Endothelial cell of umbilical vein (primary cell): Measurements from ENCODE around the gene LAG3. TPM values are rescaled to one million over a fixed set of nuclear protein-coding genes. Genes with fewer than 3 reads are reported as not detected.

ENCODE experiments used
- BruUV-seq: library from RNA; stranded (reverse); fragments of 400-500 nt; replicated peaks from 2 replicates; lab custom pipeline; 2021; lab: Mats Ljungman, UMichigan
- CTCF ChIA-PET: fragments of 300-600, 350-600 bp; sonication (Branson Sonifier 250); formaldehyde crosslinking; loops from one replicate; lab custom pipeline; 2021; ENCODE audit warnings: antibody characterized with exemption, inconsistent platforms; lab: Charles Lee
- POLR2A ChIA-PET: fragments of 300-600, 350-600 bp; sonication (Branson Sonifier 250); formaldehyde crosslinking; loops from one replicate; lab custom pipeline; 2021; ENCODE audit warnings: antibody characterized with exemption, inconsistent platforms; lab: Charles Lee
- DNase-seq: peaks from one replicate; pipeline ENCODE4 v3.0.0-alpha.2; 2011; ENCODE audit warnings: low read depth, low spot score
- FAIRE-seq: peaks from 2 replicates; lab custom pipeline; 2011; peaks lifted over from hg19 to GRCh38; lab: Jason Lieb, UNC
- H2AFZ ChIP-seq: 2 replicates; pipeline ENCODE4 v1.6.0; 2012; ENCODE audit warnings: low read depth, low read length, control low read depth, inconsistent platforms
- H3K27ac ChIP-seq: 2 replicates; pipeline ENCODE4 v1.5.1; 2011; ENCODE audit warnings: low read depth, mild to moderate bottlenecking, control low read depth, low read length, moderate library complexity; ENCODE audit not compliant: insufficient read depth
- H3K27me3 ChIP-seq, 2 experiments: 2 replicates each; pipeline versions ENCODE4 v1.6.0 to v1.6.1; 2011; ENCODE audit warnings: low read length in 2 of 2, mixed read lengths in 1 of 2; ENCODE audit not compliant: control insufficient read depth in 2 of 2, insufficient read depth in 2 of 2
- H3K36me3 ChIP-seq, 2 experiments: 2 replicates in 1 of 2; 3 replicates in 1 of 2; pipeline ENCODE4 v1.5.1; 2011; ENCODE audit warnings: low read length in 2 of 2, mild to moderate bottlenecking in 1 of 2, moderate library complexity in 1 of 2; ENCODE audit not compliant: control insufficient read depth in 2 of 2, insufficient read depth in 2 of 2; ENCODE audit errors: extremely low read depth in 1 of 2
- H3K4me1 ChIP-seq: 3 replicates; pipeline ENCODE4 v1.5.1; 2011; ENCODE audit warnings: mild to moderate bottlenecking, low read length; ENCODE audit not compliant: control insufficient read depth, insufficient read depth; ENCODE audit errors: extremely low read depth
- H3K4me2 ChIP-seq: 2 replicates; pipeline ENCODE4 v1.6.1; 2011; ENCODE audit warnings: low read length, control low read depth, mixed read lengths; ENCODE audit not compliant: insufficient read depth
- H3K4me3 ChIP-seq, 3 experiments: fragments of 200-600 bp in 1 of 3; sonication (generic), shearing (Covaris generic) in 1 of 3; replicated peaks in 1 of 3; 2 replicates each; pipeline ENCODE4 v1.5.1; 2011 to 2016; ENCODE audit warnings: control low read depth in 3 of 3, low read length in 3 of 3, mild to moderate bottlenecking in 2 of 3, inconsistent platforms in 1 of 3, low read depth in 1 of 3, moderate library complexity in 1 of 3; ENCODE audit not compliant: insufficient read depth in 1 of 3
- H3K79me2 ChIP-seq: 2 replicates; pipeline ENCODE4 v1.6.0; 2012; ENCODE audit warnings: low read length, inconsistent platforms; ENCODE audit not compliant: control insufficient read depth, insufficient read depth
- H3K9ac ChIP-seq: replicated peaks from 2 replicates; pipeline ENCODE3; 2011; ENCODE audit warnings: low read length, control low read depth; ENCODE audit not compliant: insufficient read depth; ENCODE audit errors: extremely low read depth
- H3K9me1 ChIP-seq: replicated peaks from 3 replicates; pipeline ENCODE4 v1.6.0; 2011; ENCODE audit warnings: mild to moderate bottlenecking, low read length; ENCODE audit not compliant: control insufficient read depth, insufficient read depth; ENCODE audit errors: extremely low read depth
- H3K9me3 ChIP-seq: replicated peaks from 2 replicates; pipeline ENCODE4 v1.5.1; 2012; ENCODE audit warnings: low read length, inconsistent platforms; ENCODE audit not compliant: control insufficient read depth, insufficient read depth
- H4K20me1 ChIP-seq: replicated peaks from 2 replicates; pipeline ENCODE3; 2011; ENCODE audit warnings: mild to moderate bottlenecking, low read length; ENCODE audit not compliant: control insufficient read depth, insufficient read depth; ENCODE audit errors: extremely low read depth
- CTCF ChIP-seq, 2 donors: IDR thresholded peaks; 1 replicate in 1 of 2; 2 replicates in 1 of 2; pipeline ENCODE4 v1.5.1; 2011; ENCODE audit warnings: low read length in 2 of 2, mild to moderate bottlenecking in 2 of 2, moderate library complexity in 2 of 2, control low read depth in 1 of 2, inconsistent platforms in 1 of 2, low read depth in 1 of 2; ENCODE audit not compliant: insufficient read depth in 1 of 2; ENCODE audit errors: extremely low read depth in 1 of 2
- EZH2 ChIP-seq: IDR thresholded peaks from 2 replicates; pipeline ENCODE4 v1.6.1; 2012; ENCODE audit warnings: borderline replicate concordance, low read depth, mild to moderate bottlenecking, moderate library complexity, low read length, inconsistent platforms; ENCODE audit not compliant: severe bottlenecking
- FOS ChIP-seq: IDR thresholded peaks from 2 replicates; pipeline ENCODE4 v1.6.1; 2011; ENCODE audit warnings: mild to moderate bottlenecking, low read length, moderate library complexity, borderline replicate concordance; ENCODE audit not compliant: insufficient read depth
- GATA2 ChIP-seq: IDR thresholded peaks from 2 replicates; pipeline ENCODE4 v1.7.0; 2011; ENCODE audit warnings: low read depth, mild to moderate bottlenecking, moderate library complexity, mixed read lengths, low read length; ENCODE audit not compliant: insufficient read length, insufficient read depth
- JUN ChIP-seq: IDR thresholded peaks from 2 replicates; pipeline ENCODE4 v1.6.1; 2011; ENCODE audit warnings: borderline replicate concordance, low read depth; ENCODE audit not compliant: insufficient read length, insufficient read depth
- MAX ChIP-seq: IDR thresholded peaks from 2 replicates; pipeline ENCODE4 v1.6.1; 2011; ENCODE audit not compliant: insufficient read depth, insufficient read length
- MYC ChIP-seq: IDR thresholded peaks from one replicate; pipeline ENCODE4 v1.6.1; 2011; ENCODE audit warnings: mild to moderate bottlenecking, low read depth, low read length
- POLR2A ChIP-seq: IDR thresholded peaks from 2 replicates; pipeline ENCODE4 v1.6.1; 2012; ENCODE audit warnings: low read depth, mild to moderate bottlenecking, control low read depth, low read length
- POLR2AphosphoS5 ChIP-seq: IDR thresholded peaks from 2 replicates; pipeline ENCODE4 v1.6.1; 2012; ENCODE audit warnings: low read depth, mild to moderate bottlenecking, control low read depth, low read length, moderate library complexity; ENCODE audit not compliant: insufficient read depth
- dilution Hi-C: fragments of 300-500 bp; cut with MboI; formaldehyde crosslinking; loops from one replicate; pipeline ENCODE4 v1.15.0; 2019; ENCODE audit warnings: low sequenced_read_pairs; ENCODE audit not compliant: extremely low pct_ligation_motif_present
- intact Hi-C: fragments of 100-400 bp; cut with micrococcal nuclease; formaldehyde crosslinking; loops from one replicate; pipeline ENCODE4 v1.10.0; 2022
- polyA plus RNA-seq, 4 experiments: library from polyadenylated mRNA; depleted of rRNA in 3 of 4; stranded (reverse) in 3 of 4; unstranded in 1 of 4; fragments of >200 nt; gene quantifications; 2 replicates each; pipeline versions ENCODE4 v1.2.1 to v1.2.3, GENCODE V29; 2011 to 2012; ENCODE audit warnings: missing spikeins in 1 of 4
- total RNA-seq: library from RNA; stranded (reverse); gene quantifications from 2 replicates; pipeline ENCODE4 v1.2.3, GENCODE V29; 2021

The LAG3 gene
- total and polyA plus RNA-seq, 2 donors (not counting 3 experiments of a cell fraction or from before 2014, with no cell fraction given) = 1.3 to 3.8 TPM

- H3K4me2 ChIP-seq = no peak overlapping the region
- TF ChIP-seq POLR2AphosphoS5 = no peak
- no peak for TF ChIP-seq GATA2
- TF ChIP-seq CTCF (IDR thresholded peaks at IDR 0.05; ENCODE audit: extremely low read depth in 1 of 2, insufficient read depth in 1 of 2, low read depth in 1 of 2, low read length in 2 of 2) = no peak
- no peak for TF ChIP-seq EZH2
- TF ChIP-seq MAX = no peak
- no peak for TF ChIP-seq FOS
- no peak for TF ChIP-seq POLR2A
- no peak for TF ChIP-seq MYC
- TF ChIP-seq JUN = no peak
- CTCF ChIA-PET = interaction anchor here (0.7 kb wide), 1 partner anchor 67 kb away, joined by 4 read pairs; the partner anchor contains the start of gene MLF2
- no peak overlapping the region for H3K27ac ChIP-seq
- H3K36me3 ChIP-seq = no peaks in the 10 kb centered on the region
- dilution Hi-C loops (no loop called here), intact Hi-C loops (no loop called here)
- peak overlapping the region; percentile 74 for H2AFZ ChIP-seq
- POLR2A ChIA-PET = no interaction called here
- peaks cover 12% of the 10 kb centered on the region for H3K4me1 ChIP-seq
- H3K27me3 ChIP-seq = peaks cover 3% of the 10 kb centered on the region in 2 experiments
- H3K79me2 ChIP-seq = no peaks in the 10 kb centered on the region
- no peak overlapping the region for H3K9ac ChIP-seq
- no peaks in the 10 kb centered on the region for H4K20me1 ChIP-seq
- FAIRE-seq = no peak
- H3K9me1 ChIP-seq = no peaks in the 10 kb centered on the region
- DNase-seq = peak; percentile 16
- no TSS peak for BruUV-seq
- H3K4me3 ChIP-seq = no peak overlapping the region
- H3K9me3 ChIP-seq = no peaks in the 10 kb centered on the region
Measured at GRCh38 chr12:6819106-6820030, 47.0 kb downstream of the LAG3 start.
